HG03039 (cell line): ENCODE measurements around the gene ABCA9.
"Not testable (repeated sequence)": the region's sequence is repeated elsewhere in the genome, so short reads cannot be mapped to it uniquely, and the experiment has no call there.

Experiments
- ATAC-seq: cut with Tn5 transposase; IDR thresholded peaks from one replicate; pipeline ENCODE4 v1.9.1; 2021; ENCODE audit warnings: mild to moderate bottlenecking, moderate library complexity; ENCODE audit not compliant: unreplicated experiment

Gene ABCA9

GRCh38 chr17:69042308-69042707, 18.4 kb downstream of the ABCA9 start:
- ATAC-seq, result no peak

DNA sequence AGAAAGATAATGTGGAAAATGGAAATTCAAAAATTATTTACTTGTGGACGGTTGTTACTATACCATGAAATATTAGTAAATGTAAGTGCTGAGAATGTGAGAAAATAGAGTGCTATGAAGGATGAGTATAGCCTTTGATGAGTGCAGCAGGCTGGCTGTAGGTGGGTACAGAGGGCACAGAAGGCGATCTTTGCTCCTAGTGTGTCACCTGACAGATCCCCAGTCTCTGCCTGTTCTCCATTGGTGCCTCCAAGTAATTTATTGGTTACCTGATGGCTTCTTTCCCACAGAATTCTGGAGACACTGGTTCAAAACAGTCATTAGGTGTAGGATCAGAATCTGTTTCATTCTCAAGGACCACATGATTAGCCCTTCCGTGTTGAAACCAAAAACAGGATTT, 28.9 kb downstream of the ABCA9 start:
- ATAC-seq, result no peak

GRCh38 chr17:69030169-69030568, 30.6 kb downstream of the ABCA9 start:
- ATAC-seq, result no peak

DNA sequence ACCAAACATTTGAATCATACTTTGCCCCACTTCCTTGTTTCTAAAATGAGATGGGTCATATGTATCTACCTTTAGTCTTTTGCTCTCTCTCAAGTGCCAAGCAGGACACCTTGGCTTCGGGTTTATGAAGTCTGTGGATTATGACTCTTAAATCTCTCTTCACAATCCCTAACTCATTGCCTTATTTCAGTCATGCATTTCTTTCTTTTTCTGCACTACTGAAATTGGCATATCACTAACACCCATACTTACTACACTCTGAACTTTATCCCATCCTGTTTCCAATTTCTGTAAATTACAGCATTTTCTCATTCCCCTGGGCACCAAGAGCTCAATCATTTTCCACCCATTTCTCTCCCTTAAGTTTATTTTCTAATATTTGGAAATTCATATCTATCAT, 42.0 kb downstream of the ABCA9 start:
- no peak for ATAC-seq

DNA sequence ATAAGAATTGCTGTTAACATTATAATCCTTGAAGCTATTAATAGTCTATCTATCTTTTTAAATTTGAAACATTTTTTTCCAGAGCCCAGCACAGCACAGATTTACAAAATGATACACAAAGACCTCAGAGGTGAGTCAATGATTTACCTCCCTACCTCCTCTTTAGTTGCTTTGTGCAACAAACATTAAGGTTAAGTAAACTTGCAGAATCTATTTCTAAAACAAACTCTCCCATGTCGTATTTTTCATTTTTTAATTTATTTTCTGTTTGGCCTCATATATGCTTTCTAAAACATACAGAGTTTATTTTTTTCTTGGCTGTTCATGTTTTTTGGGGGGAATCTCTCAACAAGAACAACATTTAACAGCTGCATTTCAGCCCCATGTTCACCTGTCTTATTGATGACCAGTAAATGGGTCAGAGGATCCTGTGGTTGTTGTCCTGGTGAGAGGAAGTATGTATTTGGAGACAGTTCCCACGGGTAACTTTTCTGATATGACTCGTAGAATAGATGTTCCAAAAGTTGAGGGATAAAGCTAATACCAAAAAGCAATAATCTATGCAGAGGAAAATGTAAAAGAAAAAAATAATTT, 42.6 kb downstream of the ABCA9 start:
- no peak for ATAC-seq

DNA sequence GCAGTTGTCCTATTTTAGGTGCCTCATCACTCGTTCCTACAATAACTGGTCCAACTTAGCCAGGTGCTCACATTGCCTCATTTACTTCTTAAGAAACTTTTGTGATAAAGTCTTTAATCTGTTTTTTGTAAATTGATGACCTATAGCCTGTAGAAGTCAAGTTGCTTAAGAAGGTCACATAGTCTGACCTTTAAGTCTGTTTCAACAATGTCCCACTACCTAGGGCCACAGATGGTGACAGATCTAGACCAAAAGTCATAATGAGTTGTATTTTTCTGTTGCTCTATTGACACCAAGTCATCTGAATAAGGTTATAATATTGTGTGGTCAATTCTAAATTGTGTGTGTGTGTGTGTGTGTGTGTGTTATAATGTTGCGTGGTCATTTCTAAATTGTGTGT, 45.1 kb downstream of the ABCA9 start:
- ATAC-seq, result no peak

GRCh38 chr17:69012895-69013805, 47.6 kb downstream of the ABCA9 start:
- ATAC-seq, result no peak

DNA sequence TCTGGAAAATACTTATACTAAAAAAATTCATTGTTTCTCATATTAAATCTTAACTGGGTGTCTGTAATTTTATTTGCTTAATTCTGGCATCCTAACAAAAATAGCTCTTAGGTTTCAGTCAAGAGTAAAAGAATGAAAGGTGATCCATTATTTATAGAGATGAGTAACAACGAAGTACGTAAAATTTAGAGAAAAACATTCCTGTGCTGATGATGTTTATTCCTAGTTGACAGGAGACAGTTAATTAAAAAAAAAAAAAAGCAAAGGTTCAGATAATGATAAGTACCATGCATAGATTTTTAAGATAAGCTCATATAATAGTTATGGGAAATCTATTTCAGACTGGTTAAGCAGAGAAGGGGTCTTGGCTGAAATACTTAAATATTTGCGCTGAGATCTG, 50.8 kb downstream of the ABCA9 start:
- ATAC-seq, result no peak

DNA sequence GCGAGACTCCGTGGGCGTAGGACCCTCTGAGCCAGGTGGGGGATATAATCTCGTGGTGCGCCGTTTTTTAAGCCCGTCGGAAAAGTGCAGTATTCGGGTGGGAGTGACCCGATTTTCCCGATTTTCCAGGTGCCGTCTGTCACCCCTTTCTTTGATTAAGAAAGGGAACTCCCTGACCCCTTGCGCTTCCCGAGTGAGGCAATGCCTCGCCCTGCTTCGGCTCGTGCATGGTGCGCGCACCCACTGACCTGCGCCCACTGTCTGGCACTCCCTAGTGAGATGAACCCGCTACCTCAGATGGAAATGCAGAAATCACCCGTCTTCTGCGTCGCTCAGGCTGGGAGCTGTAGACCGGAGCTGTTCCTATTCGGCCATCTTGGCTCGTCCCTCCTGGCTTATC, 56.0 kb downstream of the ABCA9 start:
- not testable (repeated sequence) for ATAC-seq

DNA sequence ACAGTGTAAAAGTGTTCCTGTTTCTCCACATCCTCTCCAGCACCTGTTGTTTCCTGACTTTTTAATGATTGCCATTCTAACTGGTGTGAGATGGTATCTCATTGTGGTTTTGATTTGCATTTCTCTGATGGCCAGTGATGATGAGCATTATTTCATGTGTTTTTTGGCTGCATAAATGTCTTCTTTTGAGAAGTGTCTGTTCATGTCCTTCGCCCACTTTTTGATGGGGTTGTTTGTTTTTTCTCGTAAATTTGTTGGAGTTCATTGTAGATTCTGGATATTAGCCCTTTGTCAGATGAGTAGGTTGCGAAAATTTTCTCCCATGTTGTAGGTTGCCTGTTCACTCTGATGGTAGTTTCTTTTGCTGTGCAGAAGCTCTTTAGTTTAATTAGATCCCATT, 61.0 kb downstream of the ABCA9 start:
- not testable (repeated sequence) for ATAC-seq

GRCh38 chr17:68993112-68993511, 67.6 kb downstream of the ABCA9 start:
- ATAC-seq, result no peak

- no peak for ATAC-seq
Observed at GRCh38 chr17:68987966-68988365, 72.8 kb downstream of the ABCA9 start.

GRCh38 chr17:68981288-68981687, 79.4 kb downstream of the ABCA9 start:
- ATAC-seq, result no peak

DNA sequence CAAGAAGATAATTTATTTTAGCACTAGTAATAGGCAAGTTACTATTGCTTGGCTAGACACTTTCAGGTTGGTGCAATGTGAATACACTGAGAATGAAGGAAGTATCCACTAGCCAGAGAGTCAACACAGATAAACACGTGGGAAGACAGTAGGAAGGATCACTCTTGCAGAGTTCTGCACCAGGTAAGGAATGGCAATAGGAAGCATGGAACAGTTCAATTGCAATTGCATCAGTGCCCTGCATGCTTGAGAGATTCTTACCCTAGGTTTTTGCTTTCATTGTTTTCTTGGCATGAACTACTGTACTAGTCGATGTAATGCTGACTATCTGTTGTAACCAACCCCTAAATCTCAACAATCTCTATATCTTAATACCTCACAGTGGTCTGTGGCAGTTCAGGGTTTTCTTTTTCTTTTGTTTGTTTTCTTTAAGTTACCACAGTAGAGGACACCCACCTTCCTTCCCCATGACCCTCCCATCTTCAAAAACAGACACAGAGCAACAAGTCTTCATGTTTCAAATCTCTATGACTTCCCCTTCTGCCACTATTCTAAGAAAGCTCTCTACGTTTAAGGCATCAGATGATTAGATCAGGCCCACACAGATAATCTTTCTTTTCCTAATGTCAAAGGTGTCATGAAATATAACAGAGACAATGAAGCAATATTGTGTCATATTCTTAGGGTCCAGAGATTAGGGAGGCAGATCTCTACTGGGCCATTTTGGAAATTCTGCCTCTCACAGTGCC, 87.5 kb downstream of the ABCA9 start:
- ATAC-seq, result no peak

DNA sequence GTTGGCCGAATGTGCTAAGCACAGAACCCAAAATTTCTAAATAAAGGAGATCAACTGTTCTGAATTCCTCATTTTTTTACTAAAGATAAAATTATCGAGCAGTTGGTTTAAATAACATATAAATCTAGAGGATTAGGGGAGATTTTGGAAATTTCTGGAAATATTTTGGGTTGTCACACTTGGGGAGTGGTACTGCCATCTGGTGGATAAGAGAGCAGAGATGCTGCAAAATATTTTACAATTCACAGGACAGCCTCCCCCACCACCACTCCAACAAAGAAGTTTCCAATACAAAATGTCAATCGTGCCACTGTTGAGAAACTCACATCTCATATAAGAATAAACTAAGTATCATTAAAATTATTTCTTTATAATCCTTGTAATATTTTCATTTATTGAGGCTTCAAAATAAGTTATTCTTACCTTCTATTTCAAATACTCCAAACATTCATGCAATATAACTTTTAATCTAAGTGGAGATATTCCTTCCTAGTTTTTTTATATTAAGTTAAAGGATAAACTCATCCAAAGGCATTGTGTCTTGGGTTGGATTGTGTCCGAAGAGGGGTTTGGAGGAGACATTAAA, 88.5 kb downstream of the ABCA9 start:
- no peak for ATAC-seq

DNA sequence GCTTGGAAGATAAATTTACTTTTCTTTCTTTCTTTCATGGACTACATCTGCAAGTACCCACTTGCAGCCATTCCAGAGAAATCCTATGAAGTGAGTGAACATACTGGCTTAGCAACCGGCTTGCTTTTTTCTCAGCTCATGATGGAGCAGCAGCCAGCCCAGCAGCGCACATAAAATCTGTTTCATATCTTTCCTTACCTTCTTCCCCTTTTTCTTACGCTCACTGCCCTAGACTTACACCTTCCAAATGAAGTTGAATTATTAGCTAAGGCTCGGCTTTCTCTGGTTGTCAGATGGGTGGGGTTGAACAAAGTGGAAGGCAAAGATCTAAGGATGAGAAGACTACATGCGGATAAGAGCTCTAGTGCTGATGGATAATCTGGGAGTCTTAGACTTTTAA, 91.6 kb downstream of the ABCA9 start:
- no peak for ATAC-seq

- no peak for ATAC-seq
Observed at GRCh38 chr17:68963958-68964357, 96.8 kb downstream of the ABCA9 start.

GRCh38 chr17:68961214-68961882, 99.4 kb downstream of the ABCA9 start:
- ATAC-seq, result no peak

- ATAC-seq, result not testable (repeated sequence)
Observed at GRCh38 chr17:68959117-68959516, 101.6 kb downstream of the ABCA9 start.

GRCh38 chr17:68957944-68958343, 102.8 kb downstream of the ABCA9 start:
- ATAC-seq, result no peak
